Mesothelial cell of epicardium (in vitro differentiated cells): ENCODE results near the gene ATF7IP. TPM values are rescaled to one million over a fixed set of nuclear protein-coding genes. Genes with fewer than 3 reads are reported as not detected.
A peak's percentile ranks its signal among the peaks of the same experiment; 100 is the strongest.
"Not testable (repeated sequence)": the region's sequence is repeated elsewhere in the genome, so short reads cannot be mapped to it uniquely, and the experiment has no call there.

Experiments
- DNase-seq, 2 experiments: peaks; one replicate each; pipeline ENCODE4 v3.0.0; 2021; ENCODE audit warnings: low spot score in 2 of 2; ENCODE audit not compliant: unreplicated experiment in 2 of 2
- H3K27ac Mint-ChIP-seq: 2 replicates; pipeline ENCODE4 v1.8.0; 2021; ENCODE audit warnings: mixed read lengths
- H3K27me3 Mint-ChIP-seq: 2 replicates; pipeline ENCODE4 v1.8.0; 2021; ENCODE audit warnings: low read depth, mixed read lengths
- H3K36me3 Mint-ChIP-seq: 2 replicates; pipeline ENCODE4 v1.8.0; 2021; ENCODE audit warnings: mixed read lengths
- H3K4me1 Mint-ChIP-seq: 2 replicates; pipeline ENCODE4 v1.8.0; 2021; ENCODE audit warnings: mixed read lengths
- H3K4me3 Mint-ChIP-seq: 2 replicates; pipeline ENCODE4 v1.8.0; 2021; ENCODE audit warnings: mild to moderate bottlenecking, moderate library complexity, mixed read lengths
- H3K9me3 Mint-ChIP-seq: 2 replicates; pipeline ENCODE4 v1.8.0; 2021; ENCODE audit warnings: mixed read lengths
- CTCF ChIP-seq: fragments of 200-600 bp; sonication (generic); IDR thresholded peaks from one replicate; pipeline ENCODE4 v1.5.0; 2021; ENCODE audit warnings: antibody characterized with exemption; ENCODE audit not compliant: unreplicated experiment
- total RNA-seq: library from RNA; stranded (reverse); gene quantifications from 3 replicates; pipeline ENCODE4 v1.2.1, GENCODE V29; 2021

Gene ATF7IP
- total RNA-seq, 1 donor from 2014 or later: 192 TPM

DNA sequence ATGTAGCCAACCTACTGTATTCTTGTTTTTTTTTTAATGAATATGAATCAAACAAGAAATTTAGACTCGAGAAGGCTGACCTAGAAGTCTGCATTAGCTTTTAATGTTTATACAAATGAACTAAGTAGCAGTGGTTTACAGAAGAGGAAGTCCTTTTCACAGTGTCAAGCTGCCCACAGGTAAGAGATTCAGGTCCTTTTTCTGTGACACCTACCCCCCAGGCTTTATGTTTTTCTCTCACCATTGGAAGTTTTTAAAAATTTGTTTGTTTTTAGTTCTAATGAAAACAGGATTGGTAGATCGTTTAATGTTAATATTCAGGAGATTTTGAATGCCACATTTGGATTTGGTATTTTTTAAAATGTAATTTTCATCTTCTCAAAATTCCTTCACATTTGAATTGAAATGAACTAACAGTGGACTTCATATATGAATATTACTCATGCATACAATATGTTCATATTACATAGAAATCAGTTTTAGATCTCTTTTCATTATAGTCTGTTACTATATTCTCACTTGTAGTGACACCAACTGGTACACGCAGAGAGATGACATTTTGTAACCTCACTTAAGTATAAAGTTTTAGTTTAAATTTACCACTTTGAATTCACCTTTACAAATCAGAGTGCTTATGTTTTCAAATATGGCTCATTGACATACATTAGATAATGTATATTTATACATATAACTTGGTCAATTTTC is 29.7 kb downstream of the ATF7IP start:
- TF ChIP-seq CTCF: no peak
- peaks cover 17% of the 10 kb centered on the region for H3K9me3 Mint-ChIP-seq
- H3K36me3 Mint-ChIP-seq: peaks cover 32% of the 10 kb centered on the region
- H3K4me3 Mint-ChIP-seq: peak overlapping the region; percentile 35
- H3K27ac Mint-ChIP-seq: peak overlapping the region; percentile 90
- H3K4me1 Mint-ChIP-seq: peaks cover 45% of the 10 kb centered on the region
- no peaks in the 10 kb centered on the region for H3K27me3 Mint-ChIP-seq
- no peak for DNase-seq

DNA sequence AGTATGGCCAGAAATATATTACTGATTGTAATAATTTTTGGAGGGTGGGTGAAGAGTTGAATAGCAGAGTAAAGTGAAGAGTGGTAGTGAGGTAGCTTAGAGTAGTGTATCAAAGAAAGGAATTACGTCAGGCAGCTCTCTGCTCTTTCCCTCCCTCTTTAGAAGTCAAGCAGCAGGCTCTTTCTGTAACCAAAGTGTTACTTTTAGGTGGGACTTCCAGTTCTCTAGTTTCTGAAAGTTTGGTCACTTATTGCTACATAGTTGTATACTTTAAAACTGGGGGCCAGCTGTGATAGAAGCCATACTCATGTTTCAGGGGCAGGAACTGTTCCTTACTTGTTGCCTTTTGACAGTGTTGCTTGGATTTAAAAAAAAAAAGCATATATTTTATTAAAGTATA is 30.6 kb downstream of the ATF7IP start:
- Mint-ChIP-seq H3K4me1 (peaks cover 40% of the 10 kb centered on the region), H3K27ac (peak overlapping the region; percentile 90), H3K36me3 (peaks cover 39% of the 10 kb centered on the region), H3K27me3 (no peaks in the 10 kb centered on the region), H3K4me3 (no peak overlapping the region), H3K9me3 (peaks cover 24% of the 10 kb centered on the region)
- no peak for DNase-seq
- no peak for TF ChIP-seq CTCF

GRCh38 chr12:14399871-14400270 is 34.4 kb downstream of the ATF7IP start:
- Mint-ChIP-seq H3K27ac (no peak overlapping the region), H3K36me3 (peaks cover 43% of the 10 kb centered on the region), H3K9me3 (peaks cover 29% of the 10 kb centered on the region), H3K27me3 (no peaks in the 10 kb centered on the region), H3K4me1 (peaks cover 38% of the 10 kb centered on the region), H3K4me3 (no peak overlapping the region)
- TF ChIP-seq CTCF: no peak
- no peak for DNase-seq

DNA sequence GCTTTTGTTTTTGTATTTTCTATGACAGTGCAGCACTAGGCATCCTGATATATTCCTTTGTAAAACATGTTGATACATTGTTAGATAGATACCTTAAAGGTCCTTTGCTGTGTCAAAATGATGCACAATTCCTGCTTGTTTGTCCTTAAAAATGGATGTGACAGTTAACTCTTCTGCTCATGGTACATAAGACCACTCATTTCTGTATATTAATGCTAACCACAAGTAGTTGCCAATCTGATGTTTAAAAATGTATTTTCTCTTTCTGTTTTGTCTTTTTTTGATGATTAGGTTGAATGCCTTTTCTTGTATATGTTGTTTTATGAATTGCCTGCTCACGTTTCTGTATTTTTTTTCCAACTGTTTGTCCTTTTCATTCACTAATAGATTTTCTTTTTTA is 35.1 kb downstream of the ATF7IP start:
- peaks cover 44% of the 10 kb centered on the region for H3K36me3 Mint-ChIP-seq
- no peak overlapping the region for H3K27ac Mint-ChIP-seq
- peaks cover 36% of the 10 kb centered on the region for H3K4me1 Mint-ChIP-seq
- H3K27me3 Mint-ChIP-seq: no peaks in the 10 kb centered on the region
- no peak for DNase-seq
- peaks cover 29% of the 10 kb centered on the region for H3K9me3 Mint-ChIP-seq
- H3K4me3 Mint-ChIP-seq: no peak overlapping the region
- TF ChIP-seq CTCF: no peak

- Mint-ChIP-seq H3K36me3 (peaks cover 44% of the 10 kb centered on the region), H3K4me1 (peaks cover 34% of the 10 kb centered on the region), H3K9me3 (peaks cover 26% of the 10 kb centered on the region)
- not testable (repeated sequence) for H3K4me3 Mint-ChIP-seq, DNase-seq, H3K27ac Mint-ChIP-seq, H3K27me3 Mint-ChIP-seq
Measured at GRCh38 chr12:14401267-14401666, 35.8 kb downstream of the ATF7IP start.

DNA sequence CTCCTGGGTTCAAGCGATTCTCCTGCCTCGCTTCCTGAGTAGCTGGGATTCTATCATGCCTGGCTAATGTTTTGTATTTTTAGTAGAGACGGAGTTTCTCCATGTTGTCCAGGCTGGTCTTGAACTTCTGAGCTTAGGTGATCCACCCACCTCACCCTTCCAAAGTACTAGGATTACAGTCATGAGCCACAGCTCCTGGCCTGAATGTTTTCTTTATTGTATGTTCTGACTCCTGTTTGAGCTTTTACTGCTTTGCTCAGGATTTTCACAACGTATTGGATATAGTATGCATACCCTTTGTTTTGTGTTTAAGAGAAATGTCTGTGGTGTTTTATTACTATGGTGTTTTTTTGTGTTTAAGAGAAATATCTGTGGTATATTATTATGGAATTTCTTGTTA is 37.2 kb downstream of the ATF7IP start:
- Mint-ChIP-seq H3K27ac (peak overlapping the region; percentile 94), H3K27me3 (no peaks in the 10 kb centered on the region), H3K4me1 (peaks cover 34% of the 10 kb centered on the region), H3K4me3 (no peak overlapping the region), H3K9me3 (peaks cover 21% of the 10 kb centered on the region), H3K36me3 (peaks cover 34% of the 10 kb centered on the region)
- TF ChIP-seq CTCF: no peak
- DNase-seq: no peak
